Measurements from ENCODE around the gene XIRP2. TPM values are rescaled to one million over a fixed set of nuclear protein-coding genes. Genes with fewer than 3 reads are reported as not detected.

The XIRP2 gene
- total and polyA plus RNA-seq, 2 of the 4 experiments (the other 2 are of a cell fraction): 0.05 to 0.18 TPM

- Histone ChIP-seq H2BK20ac (ENCODE audit: low read depth, low read length) (no peak overlapping the region), H2BK120ac (ENCODE audit: low read depth, low read length) (no peak overlapping the region), H3K79me1 (ENCODE audit: low read depth in 1 of 2, low read length in 2 of 2) (no peaks in the 10 kb centered on the region), H3K9me3 (ENCODE audit: control insufficient read depth, insufficient read depth, low read length) (no peaks in the 10 kb centered on the region), H3K4me3 (ENCODE audit: insufficient read depth, low read depth, low read length) (peak overlapping the region; percentile 68), H3K27ac (ENCODE audit: insufficient read depth, low read length) (no peak overlapping the region), H3K27me3 (ENCODE audit: control insufficient read depth, insufficient read depth, low read length) (no peaks in the 10 kb centered on the region), H4K5ac (ENCODE audit: low read depth, low read length) (no peak overlapping the region), H3K14ac (replicated peaks; ENCODE audit: low read depth, low read length) (no peak overlapping the region), H3K18ac (ENCODE audit: low read depth, low read length) (no peak overlapping the region), H3K9ac (ENCODE audit: low read depth, low read length) (no peak overlapping the region), H2BK5ac (ENCODE audit: low read depth, low read length, poor library complexity, severe bottlenecking) (no peak overlapping the region), H3K56ac (ENCODE audit: extremely low read depth, insufficient read depth, low read length) (no peak overlapping the region), H2BK15ac (ENCODE audit: low read depth, low read length) (no peak overlapping the region), H4K20me1 (ENCODE audit: insufficient read depth, low read length) (no peaks in the 10 kb centered on the region), H3K4ac (ENCODE audit: low read depth, low read length) (no peak overlapping the region), H3K23ac (ENCODE audit: low read depth, low read length) (no peak overlapping the region), H3K36me3 (ENCODE audit: control insufficient read depth, insufficient read depth, low read length) (no peaks in the 10 kb centered on the region), H2AFZ (replicated peaks; ENCODE audit: low read length, poor library complexity) (peak overlapping the region; percentile 92), H2AK5ac (ENCODE audit: low read depth, low read length) (no peak overlapping the region), H4K8ac (ENCODE audit: low read depth in 2 of 2, low read length in 2 of 2) (no peak overlapping the region), H3K4me2 (ENCODE audit: low read depth, low read length) (peak overlapping the region; percentile 88), H3K4me1 (ENCODE audit: control insufficient read depth, insufficient read depth, low read length) (no peaks in the 10 kb centered on the region; the same call in 1 of the 2 replicates), H4K91ac (ENCODE audit: insufficient read depth, low read depth, low read length) (no peak overlapping the region), H2AK9ac (replicated peaks; ENCODE audit: low read depth, low read length, poor library complexity) (no peak overlapping the region), H3K9me1 (ENCODE audit: insufficient read depth, low read length) (no peaks in the 10 kb centered on the region)
- ChIA-PET CTCF (interaction anchor here (0.6 to 1.4 kb wide), 2 partner anchors 9 to 713 kb away, joined by 3 to 6 read pairs; no protein-coding TSS in a partner anchor), POLR2A (ENCODE audit: unreplicated experiment) (no interaction called here)
- 0% methylated on average over 31 of the region's 68 CpGs; no CpG with 5 or more reads in 1 of the 2 experiments for WGBS, 2 experiments (ENCODE audit: extremely low coverage in 2 of 2, insufficient read length in 1 of 2)
- no peak for TF ChIP-seq NFE2L2 (IDR thresholded peaks at IDR 0.05; ENCODE audit: low read depth, low read length)
- no peak for TF ChIP-seq BHLHE40 (IDR thresholded peaks at IDR 0.05; ENCODE audit: low read depth, low read length)
- no peak for TF ChIP-seq CEBPB (IDR thresholded peaks at IDR 0.05; ENCODE audit: low read depth, low read length)
- no peak for TF ChIP-seq POLR2A (IDR thresholded peaks at IDR 0.05; ENCODE audit: low read depth, low read length)
- TF ChIP-seq MAFK (IDR thresholded peaks at IDR 0.05; ENCODE audit: low read depth, low read length): no peak
- no peak for TF ChIP-seq MAZ (IDR thresholded peaks at IDR 0.05; ENCODE audit: borderline replicate concordance, low read depth, low read length)
- TF ChIP-seq, protein P1, sequence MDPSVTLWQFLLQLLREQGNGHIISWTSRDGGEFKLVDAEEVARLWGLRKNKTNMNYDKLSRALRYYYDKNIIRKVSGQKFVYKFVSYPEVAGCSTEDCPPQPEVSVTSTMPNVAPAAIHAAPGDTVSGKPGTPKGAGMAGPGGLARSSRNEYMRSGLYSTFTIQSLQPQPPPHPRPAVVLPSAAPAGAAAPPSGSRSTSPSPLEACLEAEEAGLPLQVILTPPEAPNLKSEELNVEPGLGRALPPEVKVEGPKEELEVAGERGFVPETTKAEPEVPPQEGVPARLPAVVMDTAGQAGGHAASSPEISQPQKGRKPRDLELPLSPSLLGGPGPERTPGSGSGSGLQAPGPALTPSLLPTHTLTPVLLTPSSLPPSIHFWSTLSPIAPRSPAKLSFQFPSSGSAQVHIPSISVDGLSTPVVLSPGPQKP (IDR thresholded peaks at IDR 0.05; ENCODE audit: borderline replicate concordance, low read depth, low read length): no peak
- TF ChIP-seq RCOR1 (IDR thresholded peaks at IDR 0.05; ENCODE audit: insufficient replicate concordance, low read length): no peak
- TF ChIP-seq MXI1 (IDR thresholded peaks at IDR 0.05; ENCODE audit: borderline replicate concordance, low read depth, low read length): no peak; the same call in 1 of the 2 replicates
- no peak for TF ChIP-seq RFX5 (IDR thresholded peaks at IDR 0.05; ENCODE audit: low read depth, low read length)
- TF ChIP-seq, protein P2, sequence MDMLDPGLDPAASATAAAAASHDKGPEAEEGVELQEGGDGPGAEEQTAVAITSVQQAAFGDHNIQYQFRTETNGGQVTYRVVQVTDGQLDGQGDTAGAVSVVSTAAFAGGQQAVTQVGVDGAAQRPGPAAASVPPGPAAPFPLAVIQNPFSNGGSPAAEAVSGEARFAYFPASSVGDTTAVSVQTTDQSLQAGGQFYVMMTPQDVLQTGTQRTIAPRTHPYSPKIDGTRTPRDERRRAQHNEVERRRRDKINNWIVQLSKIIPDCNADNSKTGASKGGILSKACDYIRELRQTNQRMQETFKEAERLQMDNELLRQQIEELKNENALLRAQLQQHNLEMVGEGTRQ (IDR thresholded peaks at IDR 0.05; ENCODE audit: low read depth, low read length): no peak
- TF ChIP-seq RAD21 (IDR thresholded peaks at IDR 0.05; ENCODE audit: low read length): no peak
- no peak for TF ChIP-seq FOS (IDR thresholded peaks at IDR 0.05; ENCODE audit: low read depth, low read length)
- TF ChIP-seq CHD1 (IDR thresholded peaks at IDR 0.05; ENCODE audit: low read depth, low read length): no peak
- TF ChIP-seq SMC3 (IDR thresholded peaks at IDR 0.05; ENCODE audit: low read depth, low read length): no peak
- no peak for TF ChIP-seq CTCF (conservative IDR thresholded peaks at IDR 0.05; ENCODE audit: low read depth, low read length)
- in situ Hi-C loops (cut with MboI; ENCODE audit: low sequenced_read_pairs): loop anchor here (25.0 kb wide), 1 partner anchor 819 kb away; no protein-coding TSS in a partner anchor
- BruUV-seq (replicated peaks): no TSS peak
- dilution Hi-C loops (cut with HindIII; ENCODE audit: low sequenced_read_pairs, unreplicated experiment): no loop called here
- intact Hi-C loops (cut with micrococcal nuclease): loop anchor here (2.0 to 10.0 kb wide), 6 partner anchors 238 to 824 kb away; no protein-coding TSS in a partner anchor
- DNase-seq (peak; percentile 16), ATAC-seq (ENCODE audit: low read depth) (peak; percentile 48)
These were observed 405.0 kb downstream of the XIRP2 start for GRCh38 chr2:167293172-167293781.
